ENCODE results near the gene RASSF5.

Gene RASSF5

GRCh38 chr1:206582971-206583706 is 75.8 kb downstream of the RASSF5 start:
- peaks cover 0 to 12% (median 5%) of the 10 kb centered on the region in 4 donors for H3K4me1 ChIP-seq
- no peak for DNase-seq
- no peaks in the 10 kb centered on the region for H3K9me3 ChIP-seq
- TF ChIP-seq, protein P1, sequence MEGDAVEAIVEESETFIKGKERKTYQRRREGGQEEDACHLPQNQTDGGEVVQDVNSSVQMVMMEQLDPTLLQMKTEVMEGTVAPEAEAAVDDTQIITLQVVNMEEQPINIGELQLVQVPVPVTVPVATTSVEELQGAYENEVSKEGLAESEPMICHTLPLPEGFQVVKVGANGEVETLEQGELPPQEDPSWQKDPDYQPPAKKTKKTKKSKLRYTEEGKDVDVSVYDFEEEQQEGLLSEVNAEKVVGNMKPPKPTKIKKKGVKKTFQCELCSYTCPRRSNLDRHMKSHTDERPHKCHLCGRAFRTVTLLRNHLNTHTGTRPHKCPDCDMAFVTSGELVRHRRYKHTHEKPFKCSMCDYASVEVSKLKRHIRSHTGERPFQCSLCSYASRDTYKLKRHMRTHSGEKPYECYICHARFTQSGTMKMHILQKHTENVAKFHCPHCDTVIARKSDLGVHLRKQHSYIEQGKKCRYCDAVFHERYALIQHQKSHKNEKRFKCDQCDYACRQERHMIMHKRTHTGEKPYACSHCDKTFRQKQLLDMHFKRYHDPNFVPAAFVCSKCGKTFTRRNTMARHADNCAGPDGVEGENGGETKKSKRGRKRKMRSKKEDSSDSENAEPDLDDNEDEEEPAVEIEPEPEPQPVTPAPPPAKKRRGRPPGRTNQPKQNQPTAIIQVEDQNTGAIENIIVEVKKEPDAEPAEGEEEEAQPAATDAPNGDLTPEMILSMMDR (IDR thresholded peaks at IDR 0.05) = no peak
- H3K27ac ChIP-seq = no peak overlapping the region
- no peak overlapping the region for H3K4me3 ChIP-seq
- H3K36me3 ChIP-seq = peaks cover 22 to 42% (median 34%) of the 10 kb centered on the region in 3 donors
- intact Hi-C loops (cut with DNase I; ENCODE audit: low total_unique reads) = loop anchor here (2.0 to 5.0 kb wide), 2 partner anchors 36 to 92 kb away; no protein-coding TSS in a partner anchor
- no peaks in the 10 kb centered on the region for H3K27me3 ChIP-seq

- peaks cover 0 to 12% (median 5%) of the 10 kb centered on the region in 4 donors for H3K4me1 ChIP-seq
- no peaks in the 10 kb centered on the region for H3K9me3 ChIP-seq
- TF ChIP-seq, protein P1 (IDR thresholded peaks at IDR 0.05) = peak; percentile 90 to 91
- no peak overlapping the region for H3K4me3 ChIP-seq
- intact Hi-C loops (cut with DNase I; ENCODE audit: low total_unique reads) = loop anchor here (2.0 to 5.0 kb wide), 2 partner anchors 37 to 93 kb away; no protein-coding TSS in a partner anchor
- peak; percentile 74 to 83 for DNase-seq
- H3K36me3 ChIP-seq = peaks cover 22 to 50% (median 40%) of the 10 kb centered on the region in 3 donors
- no peaks in the 10 kb centered on the region for H3K27me3 ChIP-seq
- no peak overlapping the region for H3K27ac ChIP-seq
Observed at GRCh38 chr1:206583707-206584648, 76.6 kb downstream of the RASSF5 start.

DNA sequence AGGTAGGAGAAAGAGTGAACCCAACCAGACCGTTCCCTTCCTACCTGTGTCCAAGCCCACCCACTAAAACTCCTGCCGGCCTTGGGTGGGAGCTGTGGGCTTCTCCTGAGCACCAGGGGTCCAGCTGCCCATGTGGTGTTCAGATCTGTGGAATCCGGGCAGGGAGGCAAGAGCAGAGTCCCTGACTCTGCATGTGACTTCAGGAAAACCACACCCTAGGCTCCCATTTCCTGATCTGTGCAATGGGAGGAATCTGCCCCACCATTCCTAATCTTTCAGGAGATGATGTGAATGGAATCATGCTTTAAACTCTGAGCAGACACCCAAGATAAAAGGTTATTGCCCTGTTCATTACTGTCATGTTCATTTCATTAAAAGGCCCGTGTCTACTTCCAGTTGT is 77.4 kb downstream of the RASSF5 start:
- no peaks in the 10 kb centered on the region for H3K27me3 ChIP-seq
- DNase-seq = no peak
- peaks cover 0 to 13% (median 5%) of the 10 kb centered on the region in 4 donors for H3K4me1 ChIP-seq
- no peaks in the 10 kb centered on the region for H3K9me3 ChIP-seq
- H3K36me3 ChIP-seq = peaks cover 22 to 55% (median 45%) of the 10 kb centered on the region in 3 donors
- intact Hi-C loops (cut with DNase I; ENCODE audit: low total_unique reads) = loop anchor here (5.0 kb wide), 1 partner anchor 37 kb away; no protein-coding TSS in a partner anchor
- TF ChIP-seq, protein P1 (IDR thresholded peaks at IDR 0.05) = no peak
- H3K27ac ChIP-seq = no peak overlapping the region
- H3K4me3 ChIP-seq = no peak overlapping the region

GRCh38 chr1:206586501-206587445 is 79.4 kb downstream of the RASSF5 start:
- Histone ChIP-seq H3K27me3 (no peaks in the 10 kb centered on the region), H3K36me3 (peaks cover 24 to 76% (median 54%) of the 10 kb centered on the region in 3 donors), H3K27ac (no peak overlapping the region), H3K9me3 (no peaks in the 10 kb centered on the region), H3K4me1 (peaks cover 0 to 9% (median 4%) of the 10 kb centered on the region in 4 donors), H3K4me3 (no peak overlapping the region)
- TF ChIP-seq, protein P1 (IDR thresholded peaks at IDR 0.05) = no peak
- no peak for DNase-seq
- intact Hi-C loops (cut with DNase I; ENCODE audit: low total_unique reads) = no loop called here

DNA sequence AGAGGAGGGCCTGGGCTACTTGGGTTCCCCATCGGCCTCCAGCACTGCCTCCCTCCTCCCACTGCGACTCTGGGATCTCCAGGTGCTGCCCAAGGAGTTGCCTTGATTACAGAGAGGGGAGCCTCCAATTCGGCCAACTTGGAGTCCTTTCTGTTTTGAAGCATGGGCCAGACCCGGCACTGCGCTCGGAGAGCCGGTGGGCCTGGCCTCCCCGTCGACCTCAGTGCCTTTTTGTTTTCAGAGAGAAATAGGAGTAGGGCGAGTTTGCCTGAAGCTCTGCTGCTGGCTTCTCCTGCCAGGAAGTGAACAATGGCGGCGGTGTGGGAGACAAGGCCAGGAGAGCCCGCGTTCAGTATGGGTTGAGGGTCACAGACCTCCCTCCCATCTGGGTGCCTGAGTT is 80.6 kb downstream of the RASSF5 start:
- H3K4me1 ChIP-seq = peaks cover 0 to 9% (median 4%) of the 10 kb centered on the region in 4 donors
- no peaks in the 10 kb centered on the region for H3K27me3 ChIP-seq
- H3K36me3 ChIP-seq = peaks cover 35 to 88% (median 65%) of the 10 kb centered on the region in 3 donors
- no peak overlapping the region for H3K4me3 ChIP-seq
- intact Hi-C loops (cut with DNase I; ENCODE audit: low total_unique reads) = no loop called here
- no peak overlapping the region for H3K27ac ChIP-seq
- H3K9me3 ChIP-seq = no peaks in the 10 kb centered on the region
- TF ChIP-seq, protein P1 (IDR thresholded peaks at IDR 0.05) = no peak
- no peak for DNase-seq
